AG04450 (cell line): ENCODE data around the gene UQCR11. TPM values are rescaled to one million over a fixed set of nuclear protein-coding genes. Genes with fewer than 3 reads are reported as not detected.

ENCODE experiments used
- CTCF ChIA-PET: fragments of 300-600, 350-600 bp; formaldehyde crosslinking; extraction: SDS; loops from one replicate; lab custom pipeline; 2022; ENCODE audit warnings: antibody characterized with exemption, inconsistent platforms; lab: Charles Lee
- POLR2A ChIA-PET: fragments of 350-600 bp; formaldehyde crosslinking; extraction: SDS; loops from one replicate; lab custom pipeline; 2021; ENCODE audit warnings: antibody characterized with exemption, inconsistent platforms; lab: Yijun Ruan, JAX
- DNase-seq: peaks from one replicate; pipeline ENCODE4 v3.0.0-alpha.2; 2011; ENCODE audit warnings: low read depth, low spot score
- H3K27ac ChIP-seq: one replicate; pipeline ENCODE4 v1.5.1; 2012; ENCODE audit warnings: low read depth, low read length, control low read depth
- H3K27me3 ChIP-seq: one replicate; pipeline ENCODE4 v1.6.0; 2012; ENCODE audit warnings: low read length; ENCODE audit not compliant: control insufficient read depth, insufficient read depth
- H3K4me3 ChIP-seq: 2 replicates; pipeline ENCODE4 v1.5.1; 2011; ENCODE audit warnings: mild to moderate bottlenecking, low read depth, low read length, control low read depth
- H3K9me3 ChIP-seq: 2 replicates; pipeline ENCODE4 v1.5.1; 2012; ENCODE audit warnings: low read length; ENCODE audit not compliant: control insufficient read depth, insufficient read depth
- polyA plus RNA-seq: library from polyadenylated mRNA; depleted of rRNA; stranded (reverse); fragments of >200 nt; gene quantifications from 2 replicates; pipeline ENCODE4 v1.2.3, GENCODE V29; 2011
- TF ChIP-seq, protein P1 (sequence below): IDR thresholded peaks from 2 replicates; pipeline ENCODE4 v1.5.1; 2011; ENCODE audit warnings: low read depth, low read length, control low read depth, inconsistent platforms

Gene UQCR11
- polyA plus RNA-seq, 1 experiment: 153 TPM

DNA sequence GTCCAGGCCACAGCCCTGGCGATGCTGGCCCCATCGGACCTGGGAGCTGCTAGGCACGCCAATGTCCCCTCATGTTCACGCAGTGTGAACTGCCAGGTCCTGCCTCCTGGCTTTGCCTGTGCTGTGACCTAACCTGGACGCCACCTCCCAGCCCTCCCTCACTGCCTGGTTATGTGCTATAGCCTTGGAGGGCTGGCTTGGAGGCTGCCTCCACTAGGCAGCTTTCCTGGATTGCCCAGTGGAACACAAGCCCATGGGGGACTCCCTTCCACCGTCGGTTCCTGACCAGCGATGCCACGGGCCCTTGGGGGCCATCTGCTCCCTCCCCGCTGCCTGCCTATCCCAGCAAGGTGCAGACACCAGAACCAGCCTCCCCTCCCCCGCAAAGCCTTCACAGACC is 15.2 kb upstream of the UQCR11 start:
- ChIA-PET CTCF (no interaction called here), POLR2A (no interaction called here)
- no peak overlapping the region for H3K4me3 ChIP-seq
- no peak overlapping the region for H3K27ac ChIP-seq
- peaks cover 7% of the 10 kb centered on the region; the same call in 1 of the 2 replicates for H3K9me3 ChIP-seq
- TF ChIP-seq, protein P1, sequence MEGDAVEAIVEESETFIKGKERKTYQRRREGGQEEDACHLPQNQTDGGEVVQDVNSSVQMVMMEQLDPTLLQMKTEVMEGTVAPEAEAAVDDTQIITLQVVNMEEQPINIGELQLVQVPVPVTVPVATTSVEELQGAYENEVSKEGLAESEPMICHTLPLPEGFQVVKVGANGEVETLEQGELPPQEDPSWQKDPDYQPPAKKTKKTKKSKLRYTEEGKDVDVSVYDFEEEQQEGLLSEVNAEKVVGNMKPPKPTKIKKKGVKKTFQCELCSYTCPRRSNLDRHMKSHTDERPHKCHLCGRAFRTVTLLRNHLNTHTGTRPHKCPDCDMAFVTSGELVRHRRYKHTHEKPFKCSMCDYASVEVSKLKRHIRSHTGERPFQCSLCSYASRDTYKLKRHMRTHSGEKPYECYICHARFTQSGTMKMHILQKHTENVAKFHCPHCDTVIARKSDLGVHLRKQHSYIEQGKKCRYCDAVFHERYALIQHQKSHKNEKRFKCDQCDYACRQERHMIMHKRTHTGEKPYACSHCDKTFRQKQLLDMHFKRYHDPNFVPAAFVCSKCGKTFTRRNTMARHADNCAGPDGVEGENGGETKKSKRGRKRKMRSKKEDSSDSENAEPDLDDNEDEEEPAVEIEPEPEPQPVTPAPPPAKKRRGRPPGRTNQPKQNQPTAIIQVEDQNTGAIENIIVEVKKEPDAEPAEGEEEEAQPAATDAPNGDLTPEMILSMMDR: no peak
- no peaks in the 10 kb centered on the region for H3K27me3 ChIP-seq
- no peak for DNase-seq

DNA sequence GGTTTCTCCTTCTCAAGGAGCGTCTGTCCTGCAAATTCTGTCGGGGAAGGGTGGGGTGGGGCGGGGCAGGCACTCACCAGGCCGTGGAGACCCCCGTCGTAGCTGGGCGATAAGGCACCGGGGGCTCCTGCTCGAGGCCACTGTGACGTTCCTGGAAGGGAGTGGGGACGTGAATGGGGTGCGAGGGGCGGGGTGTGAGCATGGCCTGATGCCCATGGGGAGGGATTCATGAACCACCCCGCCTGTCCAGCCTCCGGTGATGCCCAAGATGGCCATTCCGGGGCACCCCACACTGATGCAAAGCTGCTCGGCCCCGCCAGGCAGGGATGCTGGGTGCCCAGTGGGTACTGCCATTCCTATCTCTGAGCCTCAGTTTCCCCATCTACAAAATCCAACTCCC is 14.4 kb upstream of the UQCR11 start:
- no peak overlapping the region for H3K27ac ChIP-seq
- ChIA-PET POLR2A (no interaction called here), CTCF (no interaction called here)
- H3K27me3 ChIP-seq: no peaks in the 10 kb centered on the region
- no peak overlapping the region for H3K4me3 ChIP-seq
- DNase-seq: no peak
- H3K9me3 ChIP-seq: no peaks in the 10 kb centered on the region; the same call in 1 of the 2 replicates
- TF ChIP-seq, protein P1: no peak

GRCh38 chr19:1619094-1619439 is 13.8 kb upstream of the UQCR11 start:
- no peak for DNase-seq
- H3K4me3 ChIP-seq: no peak overlapping the region
- H3K27me3 ChIP-seq: no peaks in the 10 kb centered on the region
- H3K27ac ChIP-seq: no peak overlapping the region
- TF ChIP-seq, protein P1: no peak
- no peaks in the 10 kb centered on the region; the same call in 1 of the 2 replicates for H3K9me3 ChIP-seq
- ChIA-PET CTCF (no interaction called here), POLR2A (interaction anchor here (0.6 kb wide), 1 partner anchor 12 kb away, joined by 3 read pairs; no protein-coding TSS in a partner anchor)

DNA sequence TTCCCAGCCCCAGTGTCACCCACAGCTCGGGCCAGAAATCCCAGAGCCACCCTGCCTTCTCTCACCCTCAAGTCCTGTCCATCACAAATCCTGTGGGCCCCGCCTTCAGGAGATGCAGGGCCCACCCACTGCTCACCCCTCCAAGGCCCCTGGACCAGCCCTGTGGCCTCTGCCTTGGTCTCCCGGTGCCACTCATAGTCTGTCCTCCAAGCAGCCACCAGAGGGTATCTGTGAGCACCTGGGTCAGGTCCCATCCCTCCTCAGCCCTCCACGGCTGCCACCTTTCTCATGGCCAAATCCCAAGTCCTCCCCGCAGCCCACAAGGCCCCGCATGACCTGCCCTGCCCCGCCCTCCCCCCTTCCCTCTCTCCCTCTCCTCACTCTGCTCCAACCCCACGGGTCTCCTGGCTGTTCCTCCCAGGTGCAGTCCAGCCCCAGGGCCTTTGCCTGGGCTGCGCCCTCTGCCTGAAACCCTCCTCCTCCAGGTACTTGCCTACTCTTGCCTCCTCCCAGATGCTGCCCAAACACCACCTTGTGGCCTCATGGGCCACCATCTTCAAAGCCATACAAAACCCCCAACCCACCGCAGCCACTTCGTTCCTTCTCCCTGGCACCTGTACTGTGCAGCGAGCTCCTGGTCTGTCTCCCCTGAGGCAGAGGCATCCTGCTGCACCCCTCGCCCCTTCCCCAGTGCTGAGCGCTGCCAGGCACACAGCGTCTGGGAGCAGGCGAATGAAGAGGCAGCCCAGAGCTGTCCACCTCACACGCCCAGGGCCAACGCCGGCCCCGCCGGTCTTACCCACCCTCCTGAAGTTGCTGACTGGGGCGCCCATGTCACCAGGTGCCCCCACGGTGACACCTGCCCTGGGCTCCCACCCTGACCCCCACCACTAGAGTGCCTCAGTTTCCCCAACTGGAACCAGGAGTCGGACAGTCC is 13.2 kb upstream of the UQCR11 start:
- TF ChIP-seq, protein P1: peak; percentile 30
- H3K4me3 ChIP-seq: no peak overlapping the region
- POLR2A ChIA-PET: interaction anchor here (0.6 kb wide), 1 partner anchor 11 kb away, joined by 3 read pairs; no protein-coding TSS in a partner anchor
- no peaks in the 10 kb centered on the region; the same call in 1 of the 2 replicates for H3K9me3 ChIP-seq
- H3K27ac ChIP-seq: no peak overlapping the region
- no peak for DNase-seq
- CTCF ChIA-PET: no interaction called here
- no peaks in the 10 kb centered on the region for H3K27me3 ChIP-seq

- H3K27me3 ChIP-seq: no peaks in the 10 kb centered on the region
- no peak overlapping the region for H3K4me3 ChIP-seq
- peak overlapping the region; percentile 31 for H3K27ac ChIP-seq
- TF ChIP-seq, protein P1: no peak
- no peaks in the 10 kb centered on the region; the same call in 1 of the 2 replicates for H3K9me3 ChIP-seq
- DNase-seq: no peak
- CTCF ChIA-PET: interaction anchor here (0.6 to 1.2 kb wide), 2 partner anchors 11 to 34 kb away, joined by 3 read pairs; no protein-coding TSS in a partner anchor
- POLR2A ChIA-PET: interaction anchor here (0.5 kb wide), 1 partner anchor 347 kb away, joined by 5 read pairs; no protein-coding TSS in a partner anchor
Measured at GRCh38 chr19:1616875-1617274, 11.6 kb upstream of the UQCR11 start.
